Measurements from ENCODE around the gene GOLGB1. TPM values are rescaled to one million over a fixed set of nuclear protein-coding genes. Genes with fewer than 3 reads are reported as not detected.

Gene GOLGB1
- total RNA-seq, 1 experiment from 2014 or later, result 9.0 TPM

GRCh38 chr3:121654493-121655385 lies 94.8 kb downstream of the GOLGB1 start:
- H3K27me3 ChIP-seq (ENCODE audit: control insufficient read depth, insufficient read depth, low read length), result no peaks in the 10 kb centered on the region
- H3K4me3 ChIP-seq (ENCODE audit: insufficient read depth, low read depth, low read length), result no peak overlapping the region
- DNase-seq, result no peak
- no peaks in the 10 kb centered on the region for H3K36me3 ChIP-seq (replicated peaks; ENCODE audit: control insufficient read depth, insufficient read depth, low read length)

- no peak for DNase-seq
- no peaks in the 10 kb centered on the region for H3K27me3 ChIP-seq (ENCODE audit: control insufficient read depth, insufficient read depth, low read length)
- H3K4me3 ChIP-seq (ENCODE audit: insufficient read depth, low read depth, low read length), result no peak overlapping the region
- H3K36me3 ChIP-seq (replicated peaks; ENCODE audit: control insufficient read depth, insufficient read depth, low read length), result no peaks in the 10 kb centered on the region
These were observed 97.9 kb downstream of the GOLGB1 start for GRCh38 chr3:121651684-121652083.

- DNase-seq, result no peak
- no peaks in the 10 kb centered on the region for H3K36me3 ChIP-seq (replicated peaks; ENCODE audit: control insufficient read depth, insufficient read depth, low read length)
These were observed 99.9 kb downstream of the GOLGB1 start for GRCh38 chr3:121649645-121650044.

GRCh38 chr3:121648219-121648958 lies 101.2 kb downstream of the GOLGB1 start:
- Histone ChIP-seq H3K4me3 (ENCODE audit: insufficient read depth, low read depth, low read length) (no peak overlapping the region), H3K27me3 (ENCODE audit: control insufficient read depth, insufficient read depth, low read length) (no peaks in the 10 kb centered on the region), H3K36me3 (replicated peaks; ENCODE audit: control insufficient read depth, insufficient read depth, low read length) (no peaks in the 10 kb centered on the region)
- DNase-seq, result no peak

More at GRCh38 chr3:121649645-121650044, 99.9 kb downstream of the GOLGB1 start:
- Histone ChIP-seq H3K4me3 (ENCODE audit: insufficient read depth, low read depth, low read length) (no peak overlapping the region), H3K27me3 (ENCODE audit: control insufficient read depth, insufficient read depth, low read length) (no peaks in the 10 kb centered on the region)

- no peak for DNase-seq
- no peak overlapping the region for H3K4me3 ChIP-seq (ENCODE audit: insufficient read depth, low read depth, low read length)
- no peaks in the 10 kb centered on the region for H3K27me3 ChIP-seq (ENCODE audit: control insufficient read depth, insufficient read depth, low read length)
- H3K36me3 ChIP-seq (replicated peaks; ENCODE audit: control insufficient read depth, insufficient read depth, low read length), result no peaks in the 10 kb centered on the region
These were observed 104.5 kb downstream of the GOLGB1 start for GRCh38 chr3:121645054-121645453.

- Histone ChIP-seq H3K36me3 (replicated peaks; ENCODE audit: control insufficient read depth, insufficient read depth, low read length) (no peaks in the 10 kb centered on the region), H3K27me3 (ENCODE audit: control insufficient read depth, insufficient read depth, low read length) (no peaks in the 10 kb centered on the region), H3K4me3 (ENCODE audit: insufficient read depth, low read depth, low read length) (no peak overlapping the region)
- DNase-seq, result no peak
These were observed 106.8 kb downstream of the GOLGB1 start for GRCh38 chr3:121642601-121643314.

GRCh38 chr3:121641127-121641526 lies 108.4 kb downstream of the GOLGB1 start:
- Histone ChIP-seq H3K4me3 (ENCODE audit: insufficient read depth, low read depth, low read length) (no peak overlapping the region), H3K27me3 (ENCODE audit: control insufficient read depth, insufficient read depth, low read length) (no peaks in the 10 kb centered on the region), H3K36me3 (replicated peaks; ENCODE audit: control insufficient read depth, insufficient read depth, low read length) (no peaks in the 10 kb centered on the region)
- DNase-seq, result no peak

- Histone ChIP-seq H3K36me3 (replicated peaks; ENCODE audit: control insufficient read depth, insufficient read depth, low read length) (no peaks in the 10 kb centered on the region), H3K4me3 (ENCODE audit: insufficient read depth, low read depth, low read length) (no peak overlapping the region), H3K27me3 (ENCODE audit: control insufficient read depth, insufficient read depth, low read length) (no peaks in the 10 kb centered on the region)
- no peak for DNase-seq
These were observed 111.6 kb downstream of the GOLGB1 start for GRCh38 chr3:121637922-121638321.

GRCh38 chr3:121630355-121630754 lies 119.2 kb downstream of the GOLGB1 start:
- no peak for DNase-seq
- Histone ChIP-seq H3K27me3 (ENCODE audit: control insufficient read depth, insufficient read depth, low read length) (no peaks in the 10 kb centered on the region), H3K36me3 (replicated peaks; ENCODE audit: control insufficient read depth, insufficient read depth, low read length) (no peaks in the 10 kb centered on the region), H3K4me3 (ENCODE audit: insufficient read depth, low read depth, low read length) (no peak overlapping the region)

GRCh38 chr3:121629601-121630000 lies 119.9 kb downstream of the GOLGB1 start:
- H3K4me3 ChIP-seq (ENCODE audit: insufficient read depth, low read depth, low read length), result no peak overlapping the region
- no peaks in the 10 kb centered on the region for H3K36me3 ChIP-seq (replicated peaks; ENCODE audit: control insufficient read depth, insufficient read depth, low read length)
- DNase-seq, result no peak
- no peaks in the 10 kb centered on the region for H3K27me3 ChIP-seq (ENCODE audit: control insufficient read depth, insufficient read depth, low read length)

GRCh38 chr3:121627622-121628021 lies 121.9 kb downstream of the GOLGB1 start:
- DNase-seq, result no peak

GRCh38 chr3:121627211-121627610 lies 122.3 kb downstream of the GOLGB1 start:
- no peak overlapping the region for H3K4me3 ChIP-seq (ENCODE audit: insufficient read depth, low read depth, low read length)
- no peaks in the 10 kb centered on the region for H3K27me3 ChIP-seq (ENCODE audit: control insufficient read depth, insufficient read depth, low read length)
- H3K36me3 ChIP-seq (replicated peaks; ENCODE audit: control insufficient read depth, insufficient read depth, low read length), result no peaks in the 10 kb centered on the region
- DNase-seq, result no peak

More at GRCh38 chr3:121627622-121628021, 121.9 kb downstream of the GOLGB1 start:
- no peak overlapping the region for H3K4me3 ChIP-seq (ENCODE audit: insufficient read depth, low read depth, low read length)
- H3K27me3 ChIP-seq (ENCODE audit: control insufficient read depth, insufficient read depth, low read length), result no peaks in the 10 kb centered on the region
- no peaks in the 10 kb centered on the region for H3K36me3 ChIP-seq (replicated peaks; ENCODE audit: control insufficient read depth, insufficient read depth, low read length)

GRCh38 chr3:121626495-121626894 lies 123.0 kb downstream of the GOLGB1 start:
- no peak for DNase-seq
- no peak overlapping the region for H3K4me3 ChIP-seq (ENCODE audit: insufficient read depth, low read depth, low read length)
- H3K27me3 ChIP-seq (ENCODE audit: control insufficient read depth, insufficient read depth, low read length), result no peaks in the 10 kb centered on the region
- no peaks in the 10 kb centered on the region for H3K36me3 ChIP-seq (replicated peaks; ENCODE audit: control insufficient read depth, insufficient read depth, low read length)

- H3K27me3 ChIP-seq (ENCODE audit: control insufficient read depth, insufficient read depth, low read length), result no peaks in the 10 kb centered on the region
- no peak for DNase-seq
- H3K36me3 ChIP-seq (replicated peaks; ENCODE audit: control insufficient read depth, insufficient read depth, low read length), result no peaks in the 10 kb centered on the region
- H3K4me3 ChIP-seq (ENCODE audit: insufficient read depth, low read depth, low read length), result no peak overlapping the region
These were observed 125.2 kb downstream of the GOLGB1 start for GRCh38 chr3:121624147-121624899.

All from H7 (cell line).